HEK293 (cell line): Measurements from ENCODE around the gene CACNA1E.

Source experiments
- CTCF ChIA-PET: fragments of 350-600 bp; formaldehyde crosslinking; extraction: SDS; loops from one replicate; lab custom pipeline; 2021; ENCODE audit warnings: antibody characterized with exemption; lab: Yijun Ruan, JAX
- POLR2A ChIA-PET: fragments of 300-600 bp; formaldehyde crosslinking; extraction: SDS; loops from one replicate; lab custom pipeline; 2020; ENCODE audit warnings: antibody characterized with exemption, inconsistent platforms; lab: Yijun Ruan, JAX
- H3K27ac ChIP-seq: fragments of 200-500 bp; sonication (Bioruptor generic); 2 replicates; pipeline ENCODE4 v1.5.1; 2014; ENCODE audit warnings: low read depth, low read length, control low read depth, inconsistent platforms; ENCODE audit errors: extremely low read depth
- H3K36me3 ChIP-seq, 2 experiments: fragments of 200-500 bp in 1 of 2; sonication (Bioruptor generic) in 1 of 2; 1 replicate in 1 of 2; 2 replicates in 1 of 2; pipeline ENCODE4 v1.5.1; 2014 to 2017; ENCODE audit warnings: inconsistent platforms in 2 of 2, low read length in 2 of 2; ENCODE audit not compliant: control insufficient read depth in 2 of 2, insufficient read depth in 1 of 2
- H3K4me1 ChIP-seq: fragments of 200-500 bp; sonication (Bioruptor generic); 2 replicates; pipeline ENCODE4 v1.5.1; 2014; ENCODE audit warnings: mild to moderate bottlenecking, low read length, inconsistent platforms; ENCODE audit not compliant: control insufficient read depth, insufficient read depth
- H3K4me3 ChIP-seq: 2 replicates; pipeline ENCODE4 v1.5.1; 2011; ENCODE audit warnings: low read depth, mild to moderate bottlenecking, control low read depth, low read length, moderate library complexity
- H3K9me3 ChIP-seq: fragments of 200-500 bp; sonication (Bioruptor generic); 2 replicates; pipeline ENCODE4 v1.5.1; 2014; ENCODE audit warnings: low read depth, low read length, inconsistent platforms; ENCODE audit not compliant: control insufficient read depth, insufficient read depth
- GFI1B ChIP-seq: fragments of 450-650 bp; formaldehyde crosslinking; IDR thresholded peaks from 2 replicates; pipeline ENCODE4 v1.5.1; 2016; ENCODE audit warnings: missing biosample characterization, missing genetic modification characterization
- OSR2 ChIP-seq: fragments of 450-650 bp; formaldehyde crosslinking; IDR thresholded peaks from 2 replicates; pipeline ENCODE4 v1.5.1; 2016; ENCODE audit warnings: missing biosample characterization, missing genetic modification characterization
- PRDM4 ChIP-seq: fragments of 450-650 bp; formaldehyde crosslinking; IDR thresholded peaks from 2 replicates; pipeline ENCODE4 v1.5.1; 2017; ENCODE audit warnings: missing biosample characterization, missing genetic modification characterization
- SETDB1 ChIP-seq: IDR thresholded peaks from one replicate; pipeline ENCODE4 v1.6.1; 2017; ENCODE audit warnings: mild to moderate bottlenecking, low read length, moderate library complexity, mixed read lengths; ENCODE audit not compliant: insufficient read length
- ZNF416 ChIP-seq: fragments of 450-650 bp; formaldehyde crosslinking; IDR thresholded peaks from 2 replicates; pipeline ENCODE4 v1.5.1; 2016; ENCODE audit warnings: missing biosample characterization, missing genetic modification characterization
- ZNF423 ChIP-seq: fragments of 450-650 bp; formaldehyde crosslinking; IDR thresholded peaks from 2 replicates; pipeline ENCODE4 v1.5.1; 2016; ENCODE audit warnings: missing biosample characterization, missing genetic modification characterization
- ZNF664 ChIP-seq: fragments of 450-650 bp; formaldehyde crosslinking; IDR thresholded peaks from 2 replicates; pipeline ENCODE4 v1.5.1; 2016; ENCODE audit warnings: missing biosample characterization, missing genetic modification characterization
- ZNF677 ChIP-seq: fragments of 450-650 bp; IDR thresholded peaks from 2 replicates; pipeline ENCODE4 v1.5.0; 2018; ENCODE audit warnings: missing biosample characterization, mild to moderate bottlenecking, missing genetic modification characterization, moderate library complexity
- ZNF768 ChIP-seq: fragments of 450-650 bp; formaldehyde crosslinking; IDR thresholded peaks from 2 replicates; pipeline ENCODE4 v1.5.1; 2018; ENCODE audit warnings: missing biosample characterization, mild to moderate bottlenecking, missing genetic modification characterization
- ZXDB ChIP-seq: fragments of 450-650 bp; formaldehyde crosslinking; IDR thresholded peaks from 2 replicates; pipeline ENCODE4 v1.5.1; 2016; ENCODE audit warnings: missing biosample characterization, missing genetic modification characterization

Gene CACNA1E

GRCh38 chr1:181769846-181770245 lies 286.5 kb downstream of the CACNA1E start:
- Histone ChIP-seq H3K27ac (no peak overlapping the region), H3K4me1 (no peaks in the 10 kb centered on the region), H3K9me3 (no peaks in the 10 kb centered on the region), H3K4me3 (no peak overlapping the region), H3K36me3 (no peaks in the 10 kb centered on the region)
- no peak for TF ChIP-seq OSR2 (tag by site-specific recombination)
- ChIA-PET POLR2A (no interaction called here), CTCF (interaction anchor here (0.7 kb wide), 1 partner anchor 49 kb away, joined by 3 read pairs; no protein-coding TSS in a partner anchor)

GRCh38 chr1:181772714-181773113 lies 289.4 kb downstream of the CACNA1E start:
- Histone ChIP-seq H3K36me3 (no peaks in the 10 kb centered on the region), H3K9me3 (no peaks in the 10 kb centered on the region), H3K4me1 (no peaks in the 10 kb centered on the region), H3K27ac (no peak overlapping the region), H3K4me3 (no peak overlapping the region)
- ChIA-PET CTCF (no interaction called here), POLR2A (no interaction called here)
- no peak for TF ChIP-seq ZNF768

GRCh38 chr1:181776044-181776443 lies 292.7 kb downstream of the CACNA1E start:
- H3K9me3 ChIP-seq, result no peaks in the 10 kb centered on the region
- no peak overlapping the region for H3K27ac ChIP-seq
- ChIA-PET POLR2A (no interaction called here), CTCF (no interaction called here)
- H3K4me1 ChIP-seq, result no peaks in the 10 kb centered on the region
- TF ChIP-seq ZXDB (tag by site-specific recombination) (no peak), ZNF664 (tag by site-specific recombination) (no peak), GFI1B (tag by site-specific recombination) (no peak), ZNF416 (no peak), ZNF768 (no peak), ZNF423 (tag by site-specific recombination) (no peak), SETDB1 (no peak)
- no peaks in the 10 kb centered on the region for H3K36me3 ChIP-seq
- H3K4me3 ChIP-seq, result no peak overlapping the region

- no peak overlapping the region for H3K27ac ChIP-seq
- CTCF ChIA-PET, result no interaction called here
- no peaks in the 10 kb centered on the region for H3K4me1 ChIP-seq
- H3K36me3 ChIP-seq, result no peaks in the 10 kb centered on the region
- TF ChIP-seq PRDM4 (tag by site-specific recombination), result no peak
- TF ChIP-seq, all 188 proteins: peak for 0
- POLR2A ChIA-PET, result no interaction called here
- Histone ChIP-seq H3K4me3 (no peak overlapping the region), H3K9me3 (no peaks in the 10 kb centered on the region)
Measured at GRCh38 chr1:181777286-181777685, 294.0 kb downstream of the CACNA1E start.

GRCh38 chr1:181777812-181778211 lies 294.5 kb downstream of the CACNA1E start:
- POLR2A ChIA-PET, result no interaction called here
- no peaks in the 10 kb centered on the region for H3K36me3 ChIP-seq
- TF ChIP-seq ZNF677, result no peak
- TF ChIP-seq, all 188 proteins: peak for 0
- CTCF ChIA-PET, result interaction anchor here (0.6 kb wide), 1 partner anchor 92 kb away, joined by 3 read pairs; no protein-coding TSS in a partner anchor
- Histone ChIP-seq H3K9me3 (no peaks in the 10 kb centered on the region), H3K27ac (no peak overlapping the region), H3K4me3 (no peak overlapping the region), H3K4me1 (no peaks in the 10 kb centered on the region)
